GM12872 (cell line): ENCODE results near the gene GSG1L.

Experiments
- TF ChIP-seq, protein P1 (sequence below): IDR thresholded peaks from 3 replicates; pipeline ENCODE4 v1.5.1; 2011; ENCODE audit warnings: low read depth, mild to moderate bottlenecking, low read length, moderate library complexity; ENCODE audit not compliant: insufficient read depth

Gene GSG1L

DNA sequence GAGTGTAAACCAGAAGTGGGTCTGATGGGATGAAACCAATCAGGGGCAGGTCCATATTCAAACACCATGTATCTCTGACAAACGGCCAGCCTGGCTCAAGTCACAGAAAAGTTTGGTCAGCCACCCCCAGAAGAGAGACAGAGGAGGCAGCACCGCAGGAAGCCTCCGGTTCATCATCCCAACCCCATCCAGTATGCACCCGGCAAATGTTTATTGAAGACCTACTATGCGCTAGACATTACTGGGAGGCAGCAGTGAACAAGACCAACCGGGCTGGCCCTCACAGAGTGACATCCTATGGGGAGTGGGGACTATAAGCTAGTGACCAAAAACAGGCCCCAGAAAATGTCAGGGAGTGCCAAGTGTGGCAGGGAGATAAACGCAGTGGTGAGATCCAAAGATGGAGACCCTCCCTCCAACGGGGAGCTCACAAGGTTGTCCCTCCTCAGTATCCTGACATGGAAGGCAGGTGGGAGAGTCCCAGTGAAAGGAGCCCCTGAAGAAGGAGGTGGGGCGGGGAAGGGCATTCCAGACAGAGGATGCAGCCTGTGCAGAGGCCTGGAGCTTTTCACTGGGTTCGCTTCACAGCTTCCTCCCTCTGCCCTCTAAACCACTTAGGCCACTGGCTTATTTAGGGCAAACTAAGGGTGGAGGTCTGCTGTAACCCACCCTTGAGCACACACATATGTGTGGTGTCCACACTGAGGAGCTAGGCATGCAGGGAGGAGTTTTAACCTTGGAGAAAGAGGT, 2.0 kb downstream of the GSG1L start:
- TF ChIP-seq, protein P1, sequence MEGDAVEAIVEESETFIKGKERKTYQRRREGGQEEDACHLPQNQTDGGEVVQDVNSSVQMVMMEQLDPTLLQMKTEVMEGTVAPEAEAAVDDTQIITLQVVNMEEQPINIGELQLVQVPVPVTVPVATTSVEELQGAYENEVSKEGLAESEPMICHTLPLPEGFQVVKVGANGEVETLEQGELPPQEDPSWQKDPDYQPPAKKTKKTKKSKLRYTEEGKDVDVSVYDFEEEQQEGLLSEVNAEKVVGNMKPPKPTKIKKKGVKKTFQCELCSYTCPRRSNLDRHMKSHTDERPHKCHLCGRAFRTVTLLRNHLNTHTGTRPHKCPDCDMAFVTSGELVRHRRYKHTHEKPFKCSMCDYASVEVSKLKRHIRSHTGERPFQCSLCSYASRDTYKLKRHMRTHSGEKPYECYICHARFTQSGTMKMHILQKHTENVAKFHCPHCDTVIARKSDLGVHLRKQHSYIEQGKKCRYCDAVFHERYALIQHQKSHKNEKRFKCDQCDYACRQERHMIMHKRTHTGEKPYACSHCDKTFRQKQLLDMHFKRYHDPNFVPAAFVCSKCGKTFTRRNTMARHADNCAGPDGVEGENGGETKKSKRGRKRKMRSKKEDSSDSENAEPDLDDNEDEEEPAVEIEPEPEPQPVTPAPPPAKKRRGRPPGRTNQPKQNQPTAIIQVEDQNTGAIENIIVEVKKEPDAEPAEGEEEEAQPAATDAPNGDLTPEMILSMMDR, result no peak

DNA sequence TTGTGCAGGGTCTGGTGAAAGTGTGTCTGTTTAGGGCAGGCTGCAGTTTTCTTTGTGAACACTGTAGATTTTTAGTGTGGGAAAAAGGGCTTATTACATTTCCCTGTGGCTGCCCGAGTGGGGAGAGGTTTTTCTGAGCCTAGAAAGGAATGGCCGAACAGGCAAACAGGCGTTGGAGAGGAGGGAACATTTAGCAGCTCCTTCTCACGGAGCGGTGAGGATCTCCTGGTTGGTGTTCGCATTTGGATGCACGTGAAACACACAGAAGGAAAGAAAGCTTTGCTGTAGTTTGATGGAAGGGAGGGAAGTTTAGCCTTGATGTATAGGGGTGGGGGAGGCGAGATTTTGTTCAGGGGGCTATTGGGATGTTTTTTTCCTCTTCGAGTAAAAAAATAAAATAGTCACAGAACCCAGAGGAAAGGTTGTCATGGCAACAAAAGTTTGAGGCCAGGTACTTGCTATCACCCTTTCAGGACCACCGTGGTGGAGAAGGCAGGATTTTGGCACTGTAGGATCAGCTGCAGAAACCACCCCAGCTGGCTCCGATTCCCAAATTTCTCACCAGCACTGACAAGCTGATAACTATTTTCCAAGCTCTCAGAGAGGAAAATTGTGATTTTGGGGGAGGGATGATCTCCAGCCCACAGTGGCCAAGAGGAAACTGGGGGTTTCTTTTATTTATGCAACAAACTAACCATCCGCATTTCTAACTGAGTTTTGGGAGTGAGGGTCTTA, 3.5 kb downstream of the GSG1L start:
- TF ChIP-seq, protein P1, result no peak

DNA sequence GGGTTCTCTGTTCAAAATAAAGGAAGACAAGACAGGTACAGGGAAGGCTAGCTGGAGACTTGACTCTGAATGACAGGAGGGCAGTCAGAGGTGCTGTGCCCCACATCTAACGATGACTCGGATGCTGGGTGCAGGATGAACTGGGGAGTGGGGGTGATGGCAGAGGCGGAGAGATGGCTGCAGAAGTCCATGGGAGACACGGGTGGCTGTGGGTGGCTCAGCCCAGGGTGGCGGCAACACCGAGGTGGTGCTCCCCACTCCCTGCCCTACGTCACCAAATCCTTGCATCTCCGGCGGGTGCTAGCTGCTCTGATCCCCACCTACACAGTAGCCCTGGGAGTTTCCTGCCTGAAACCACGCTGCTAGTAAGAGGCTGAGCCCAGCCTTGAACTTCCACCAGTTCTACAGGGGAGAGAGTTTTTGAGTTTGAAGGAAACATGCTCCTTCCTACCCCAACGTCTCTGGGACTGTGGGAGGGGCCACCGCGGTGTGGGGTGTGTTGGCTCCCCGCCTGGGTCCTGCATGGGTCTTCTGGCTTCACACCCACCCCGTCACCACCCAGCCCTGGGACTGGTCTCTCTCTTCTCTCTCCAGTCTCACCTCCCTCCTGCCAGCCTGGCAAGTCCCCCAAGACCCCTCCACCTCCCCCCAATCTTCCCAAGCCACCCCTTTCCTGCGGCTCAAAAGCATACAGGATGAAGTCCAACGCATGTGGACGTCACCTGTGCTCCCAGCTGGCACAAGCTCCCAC, 4.5 kb downstream of the GSG1L start:
- TF ChIP-seq, protein P1, result no peak

DNA sequence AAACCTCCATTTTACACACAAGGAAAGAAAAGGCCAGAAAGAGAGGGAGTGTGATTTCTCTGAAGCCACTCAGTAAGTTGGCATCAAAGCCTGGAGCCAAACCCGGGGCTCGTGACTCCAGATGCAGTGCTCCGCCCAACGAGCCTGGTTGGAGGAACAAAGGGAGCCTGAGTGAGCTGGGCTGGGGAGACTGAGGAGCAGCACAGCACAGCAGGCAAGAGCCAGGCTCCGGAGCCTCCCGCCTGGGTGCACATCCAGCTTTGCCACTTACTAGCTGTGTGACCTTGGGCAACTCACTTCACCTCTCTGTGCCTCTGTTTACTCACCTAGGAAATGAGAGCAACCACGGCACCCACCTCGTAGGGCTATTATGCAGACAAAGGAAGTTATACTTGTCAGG, 5.6 kb downstream of the GSG1L start:
- TF ChIP-seq, protein P1, result no peak

DNA sequence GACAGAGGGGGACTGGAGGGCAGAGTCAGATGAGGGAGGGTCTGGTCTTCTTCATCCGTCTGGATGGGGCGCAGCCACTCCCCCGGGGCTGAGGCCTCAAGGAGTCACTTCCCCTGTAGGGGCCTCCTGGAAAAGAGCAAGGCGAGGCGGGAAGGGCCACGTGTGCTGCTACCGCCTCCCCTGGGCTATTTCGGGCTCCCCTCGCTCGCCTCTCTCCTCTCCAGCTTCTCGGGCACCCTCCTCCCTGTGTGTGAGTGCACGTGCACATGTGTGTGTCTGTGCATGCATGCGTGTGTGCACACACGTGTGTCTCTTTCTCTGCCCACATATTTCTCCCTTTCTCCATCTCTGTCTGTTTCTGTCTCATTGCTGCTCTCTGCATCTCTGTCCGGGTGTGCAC, 10.1 kb downstream of the GSG1L start:
- TF ChIP-seq, protein P1, result no peak

DNA sequence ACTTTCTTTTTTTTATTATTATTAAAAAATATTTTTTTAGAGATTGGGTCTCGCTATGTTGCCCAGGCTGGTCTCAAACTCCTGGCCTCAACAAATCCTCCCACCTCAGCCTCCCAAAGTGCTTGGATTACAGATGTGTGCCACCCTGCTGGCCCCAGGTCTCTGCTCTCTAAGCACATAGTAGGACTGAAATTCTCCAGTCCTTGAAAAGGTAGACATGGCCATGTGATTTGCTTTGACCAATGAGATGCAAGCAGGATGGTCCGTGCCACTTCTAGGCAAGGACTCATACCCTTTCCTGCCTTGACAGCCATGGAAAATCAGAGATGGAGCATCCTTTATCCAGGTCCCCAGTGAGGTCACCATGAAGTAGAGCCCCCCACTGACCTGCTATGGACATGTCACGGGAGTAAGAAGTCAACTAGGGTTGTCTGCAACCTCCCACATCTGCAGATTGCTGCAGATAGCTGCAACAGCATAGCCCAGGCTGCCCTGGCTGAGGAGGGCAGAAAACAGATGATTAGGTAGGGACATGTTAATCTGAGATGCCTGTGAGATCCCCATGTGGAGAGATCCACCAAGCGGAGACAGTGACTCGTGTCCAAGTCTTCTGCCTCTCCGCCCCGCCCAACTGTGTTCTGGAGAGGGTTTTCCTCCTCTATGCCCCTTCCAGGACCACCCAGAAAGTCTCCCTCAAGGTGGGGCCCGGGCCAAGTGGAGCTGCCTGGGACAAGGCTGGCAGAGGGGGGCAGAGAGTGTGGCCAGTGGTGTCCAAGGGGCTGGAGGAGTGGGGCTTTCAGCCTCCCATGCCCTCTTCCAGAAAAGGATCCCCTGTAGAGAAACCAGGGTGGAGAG, 11.0 kb downstream of the GSG1L start:
- TF ChIP-seq, protein P1, result no peak
